Activated CD8-positive, alpha-beta memory T cell treated with anti-CD3 and anti-CD28 coated beads, Interleukin-2, amount 10 ng/mL, durations not matched to agents 7 days and 5 days (primary cell): ENCODE data around the gene HNMT. TPM values are rescaled to one million over a fixed set of nuclear protein-coding genes. Genes with fewer than 3 reads are reported as not detected.
"Not testable (repeated sequence)": the region's sequence is repeated elsewhere in the genome, so short reads cannot be mapped to it uniquely, and the experiment has no call there.

ENCODE experiments used
- ATAC-seq: fragments of 150-1000 bp; cut with Tn5 transposase; one replicate; pipeline ENCODE4 v1.10.0; 2021; ENCODE audit warnings: moderate library complexity
- CTCF ChIA-PET: fragments of 350-600 bp; sonication (Branson Sonifier 250); formaldehyde crosslinking; loops from one replicate; lab custom pipeline; 2021; ENCODE audit warnings: antibody characterized with exemption; lab: Charles Lee
- DNase-seq: peaks from one replicate; pipeline ENCODE4 v3.0.0-alpha.2; 2020
- H3K27ac Mint-ChIP-seq: one replicate; pipeline ENCODE4 v1.8.0; 2021; ENCODE audit warnings: mild to moderate bottlenecking, mixed read lengths
- H3K27me3 Mint-ChIP-seq: one replicate; pipeline ENCODE4 v1.8.0; 2021; ENCODE audit warnings: mixed read lengths
- H3K36me3 Mint-ChIP-seq: one replicate; pipeline ENCODE4 v1.8.0; 2021; ENCODE audit warnings: mild to moderate bottlenecking, mixed read lengths
- H3K4me1 Mint-ChIP-seq: one replicate; pipeline ENCODE4 v1.8.0; 2021; ENCODE audit warnings: mixed read lengths
- H3K4me3 Mint-ChIP-seq: one replicate; pipeline ENCODE4 v1.8.0; 2021; ENCODE audit warnings: mild to moderate bottlenecking, moderate library complexity, mixed read lengths
- H3K9me3 Mint-ChIP-seq: one replicate; pipeline ENCODE4 v1.8.0; 2022; ENCODE audit warnings: low read depth, mixed read lengths
- total RNA-seq, 2 experiments: library from RNA; stranded (reverse); gene quantifications; one replicate each; pipeline ENCODE4 v1.2.3, GENCODE V29; 2021

Gene HNMT
- total RNA-seq, 2 experiments from 2014 or later = not detected

- Mint-ChIP-seq H3K4me1 (no peaks in the 10 kb centered on the region), H3K27me3 (no peaks in the 10 kb centered on the region), H3K9me3 (no peaks in the 10 kb centered on the region), H3K4me3 (no peak overlapping the region), H3K36me3 (no peaks in the 10 kb centered on the region), H3K27ac (no peak overlapping the region)
- CTCF ChIA-PET = no interaction called here
- DNase-seq = no peak
- ATAC-seq = no peak
These were observed 71.4 kb downstream of the HNMT start for GRCh38 chr2:138035608-138036217.

DNA sequence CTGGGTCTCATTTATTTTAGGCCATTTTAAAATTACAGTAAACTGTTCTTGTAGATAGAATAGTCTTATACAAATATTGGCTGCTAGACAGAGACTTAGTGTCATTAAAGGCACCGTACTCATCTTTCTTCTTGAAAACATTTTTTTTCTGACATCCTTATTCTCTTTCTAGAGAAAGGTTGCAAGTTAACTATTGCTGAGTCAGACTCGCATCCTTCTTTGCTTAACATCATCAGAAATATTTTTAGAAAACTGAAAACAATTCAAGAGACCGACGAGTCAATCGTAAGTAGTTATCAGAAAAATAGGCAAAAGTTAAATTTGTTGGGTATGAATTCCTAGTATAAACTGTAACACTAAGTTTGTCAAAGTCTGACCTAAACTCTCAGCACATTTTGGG is 72.2 kb downstream of the HNMT start:
- no peak overlapping the region for H3K27ac Mint-ChIP-seq

DNA sequence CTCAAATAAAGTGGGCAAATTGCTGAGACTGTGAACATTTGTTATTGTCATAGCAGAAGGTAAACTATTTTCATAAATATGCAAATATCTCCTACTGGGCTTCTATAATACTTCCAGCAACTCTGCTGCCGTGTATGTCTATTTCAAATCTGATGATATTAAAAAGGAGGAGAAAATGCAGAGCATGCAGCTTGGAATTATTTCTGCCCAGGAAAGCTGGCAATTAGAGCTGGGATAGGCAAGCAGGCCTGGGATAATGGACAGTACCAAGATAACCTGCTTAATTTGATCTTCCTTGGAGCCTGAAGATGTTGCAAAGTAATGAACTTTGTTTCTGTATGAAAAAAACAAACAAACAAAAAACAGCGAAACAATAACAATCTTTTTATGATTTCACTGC is 72.8 kb downstream of the HNMT start:
- Mint-ChIP-seq H3K4me3 (no peak overlapping the region), H3K27ac (no peak overlapping the region), H3K9me3 (no peaks in the 10 kb centered on the region), H3K27me3 (no peaks in the 10 kb centered on the region), H3K36me3 (no peaks in the 10 kb centered on the region), H3K4me1 (no peaks in the 10 kb centered on the region)
- CTCF ChIA-PET = no interaction called here
- ATAC-seq = no peak
- no peak for DNase-seq

More for the DNA sequence above, 72.2 kb downstream of the HNMT start:
- Mint-ChIP-seq H3K36me3 (no peaks in the 10 kb centered on the region), H3K9me3 (no peaks in the 10 kb centered on the region), H3K4me3 (no peak overlapping the region), H3K4me1 (no peaks in the 10 kb centered on the region), H3K27me3 (no peaks in the 10 kb centered on the region)
- no peak for DNase-seq
- CTCF ChIA-PET = no interaction called here
- ATAC-seq = no peak

- H3K36me3 Mint-ChIP-seq = no peaks in the 10 kb centered on the region
- peaks cover 9% of the 10 kb centered on the region for H3K9me3 Mint-ChIP-seq
- ATAC-seq = no peak
- H3K4me1 Mint-ChIP-seq = no peaks in the 10 kb centered on the region
- no peak overlapping the region for H3K4me3 Mint-ChIP-seq
- DNase-seq = no peak
- H3K27ac Mint-ChIP-seq = no peak overlapping the region
- H3K27me3 Mint-ChIP-seq = no peaks in the 10 kb centered on the region
- CTCF ChIA-PET = no interaction called here
These were observed 76.3 kb downstream of the HNMT start for GRCh38 chr2:138040616-138041015.

- no peak overlapping the region for H3K4me3 Mint-ChIP-seq
- no peaks in the 10 kb centered on the region for H3K27me3 Mint-ChIP-seq
- no peaks in the 10 kb centered on the region for H3K36me3 Mint-ChIP-seq
- peaks cover 11% of the 10 kb centered on the region for H3K9me3 Mint-ChIP-seq
- H3K4me1 Mint-ChIP-seq = no peaks in the 10 kb centered on the region
- DNase-seq (no peak), ATAC-seq (no peak)
- H3K27ac Mint-ChIP-seq = no peak overlapping the region
- CTCF ChIA-PET = no interaction called here
These were observed 78.0 kb downstream of the HNMT start for GRCh38 chr2:138042311-138042710.

- H3K27me3 Mint-ChIP-seq, CTCF ChIA-PET, H3K4me3 Mint-ChIP-seq, DNase-seq, H3K36me3 Mint-ChIP-seq, H3K4me1 Mint-ChIP-seq, ATAC-seq, H3K27ac Mint-ChIP-seq: not testable (repeated sequence)
- H3K9me3 Mint-ChIP-seq = peaks cover 11% of the 10 kb centered on the region
These were observed 79.3 kb downstream of the HNMT start for GRCh38 chr2:138043588-138043987.

DNA sequence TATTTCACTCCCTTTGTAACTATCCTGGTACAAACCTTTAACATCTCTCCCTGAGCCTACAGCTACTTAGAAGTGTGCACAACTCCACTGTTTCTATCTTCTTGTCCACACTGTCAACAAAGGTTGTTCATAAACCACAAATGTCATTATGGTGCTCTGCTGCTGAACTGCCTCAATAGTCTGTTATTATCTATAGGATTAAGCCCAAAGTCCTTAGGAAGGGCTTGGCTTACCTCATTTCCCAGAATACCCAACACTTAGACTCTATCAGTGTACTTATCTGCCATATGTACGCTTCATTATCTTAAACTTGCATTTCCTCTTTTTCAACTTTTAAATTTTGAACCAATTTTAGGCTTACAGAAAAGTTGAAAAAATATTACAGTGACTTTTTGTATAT is 94.2 kb downstream of the HNMT start:
- DNase-seq (no peak), ATAC-seq (no peak)
- Mint-ChIP-seq H3K27me3 (no peaks in the 10 kb centered on the region), H3K4me1 (no peaks in the 10 kb centered on the region), H3K4me3 (no peak overlapping the region), H3K27ac (no peak overlapping the region), H3K36me3 (no peaks in the 10 kb centered on the region), H3K9me3 (no peaks in the 10 kb centered on the region)
- CTCF ChIA-PET = no interaction called here

DNA sequence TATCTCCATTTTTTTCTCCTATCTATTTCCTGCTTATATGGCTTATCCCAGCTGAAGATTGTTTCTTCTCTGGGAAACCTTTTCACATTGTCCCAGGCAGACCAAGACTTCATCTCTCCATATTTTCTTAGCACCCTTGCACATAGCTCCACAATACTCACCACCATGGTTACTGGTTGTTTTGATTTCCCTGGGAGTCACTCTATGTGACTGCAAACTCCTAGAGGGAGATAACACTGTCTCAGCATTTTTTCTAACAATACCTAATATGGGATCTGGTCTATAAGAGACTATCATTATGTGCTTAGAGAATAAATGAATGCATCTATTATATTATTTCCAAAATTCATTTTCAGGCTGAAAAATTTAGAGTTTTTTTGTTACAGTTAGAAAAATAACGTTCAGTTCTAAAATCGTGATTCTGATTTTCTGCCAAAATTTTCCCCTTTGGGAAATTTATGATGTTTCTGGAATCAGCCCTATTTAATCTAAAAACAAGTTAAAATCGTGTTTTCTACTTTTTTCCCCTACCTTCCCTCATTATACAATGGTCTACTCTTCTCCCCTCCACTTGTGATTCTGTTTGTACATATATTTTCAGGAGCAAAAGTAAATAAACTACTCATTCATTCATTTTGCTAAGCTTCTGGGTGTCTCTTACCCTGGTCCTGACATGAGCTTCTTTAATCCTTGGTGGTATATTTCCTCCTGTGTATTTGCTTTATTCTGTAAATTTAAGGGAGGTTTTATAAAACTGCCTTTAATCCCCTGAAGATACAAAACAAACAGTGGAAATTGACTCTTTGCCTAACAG is 95.4 kb downstream of the HNMT start:
- H3K36me3 Mint-ChIP-seq = no peaks in the 10 kb centered on the region
- no peaks in the 10 kb centered on the region for H3K27me3 Mint-ChIP-seq
- DNase-seq (no peak), ATAC-seq (no peak)
- H3K27ac Mint-ChIP-seq = no peak overlapping the region
- H3K4me1 Mint-ChIP-seq = no peaks in the 10 kb centered on the region
- H3K9me3 Mint-ChIP-seq = no peaks in the 10 kb centered on the region
- CTCF ChIA-PET = no interaction called here
- H3K4me3 Mint-ChIP-seq = no peak overlapping the region

DNA sequence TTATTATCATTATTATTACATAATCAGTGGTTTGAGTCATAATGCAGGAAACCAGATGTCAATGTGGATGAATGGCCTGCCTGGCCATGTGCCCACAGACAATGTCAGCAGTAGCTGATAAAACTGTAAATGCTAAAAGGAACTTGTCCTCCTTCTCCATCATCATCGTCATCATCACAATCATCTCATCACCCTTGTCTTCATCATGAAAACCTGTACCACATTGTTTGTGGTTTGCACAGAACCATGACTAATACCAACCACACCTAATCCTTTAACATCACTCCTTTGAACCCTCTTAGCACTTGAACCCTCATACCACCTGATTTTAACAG is 96.0 kb downstream of the HNMT start:
- CTCF ChIA-PET = no interaction called here
- ATAC-seq (no peak), DNase-seq (no peak)
- no peak overlapping the region for H3K4me3 Mint-ChIP-seq
- no peak overlapping the region for H3K27ac Mint-ChIP-seq
- H3K36me3 Mint-ChIP-seq = no peaks in the 10 kb centered on the region
- no peaks in the 10 kb centered on the region for H3K27me3 Mint-ChIP-seq
- H3K4me1 Mint-ChIP-seq = no peaks in the 10 kb centered on the region
- no peaks in the 10 kb centered on the region for H3K9me3 Mint-ChIP-seq

- DNase-seq (no peak), ATAC-seq (no peak)
- Mint-ChIP-seq H3K4me1 (no peaks in the 10 kb centered on the region), H3K36me3 (no peaks in the 10 kb centered on the region), H3K27me3 (no peaks in the 10 kb centered on the region), H3K4me3 (no peak overlapping the region), H3K9me3 (no peaks in the 10 kb centered on the region), H3K27ac (no peak overlapping the region)
- CTCF ChIA-PET = no interaction called here
These were observed 97.7 kb downstream of the HNMT start for GRCh38 chr2:138061961-138062360.

- no peak for DNase-seq
- no peak overlapping the region for H3K27ac Mint-ChIP-seq
- peaks cover under 1% of the 10 kb centered on the region for H3K9me3 Mint-ChIP-seq
- H3K27me3 Mint-ChIP-seq = no peaks in the 10 kb centered on the region
- no peaks in the 10 kb centered on the region for H3K4me1 Mint-ChIP-seq
- no peak for ATAC-seq
- no peaks in the 10 kb centered on the region for H3K36me3 Mint-ChIP-seq
- CTCF ChIA-PET = no interaction called here
- H3K4me3 Mint-ChIP-seq = no peak overlapping the region
These were observed 98.9 kb downstream of the HNMT start for GRCh38 chr2:138063181-138063580.
